GM21447 (cell line): ENCODE data around the gene ACOX3.
"Not testable (repeated sequence)": the region's sequence is repeated elsewhere in the genome, so short reads cannot be mapped to it uniquely, and the experiment has no call there.

Source experiments
- ATAC-seq: cut with Tn5 transposase; IDR thresholded peaks from one replicate; pipeline ENCODE4 v1.9.1; 2021; ENCODE audit not compliant: unreplicated experiment

ACOX3 gene

GRCh38 chr4:8435656-8436121 lies 4.8 kb downstream of the ACOX3 start:
- peak; percentile 62 for ATAC-seq

- ATAC-seq, result no peak
These were observed 6.1 kb downstream of the ACOX3 start for GRCh38 chr4:8434251-8435073.

- no peak for ATAC-seq
These were observed 7.4 kb downstream of the ACOX3 start for GRCh38 chr4:8433136-8433535.

- no peak for ATAC-seq
These were observed 9.0 kb downstream of the ACOX3 start for GRCh38 chr4:8431553-8431952.

- ATAC-seq, result peak; percentile 90
These were observed 12.0 kb downstream of the ACOX3 start for GRCh38 chr4:8428288-8429097.

- peak; percentile 52 for ATAC-seq
These were observed 12.7 kb downstream of the ACOX3 start for GRCh38 chr4:8427761-8428287.

- ATAC-seq, result no peak
These were observed 13.3 kb downstream of the ACOX3 start for GRCh38 chr4:8427262-8427661.

GRCh38 chr4:8422786-8423185 lies 17.7 kb downstream of the ACOX3 start:
- ATAC-seq, result no peak

GRCh38 chr4:8422327-8422726 lies 18.2 kb downstream of the ACOX3 start:
- no peak for ATAC-seq

- not testable (repeated sequence) for ATAC-seq
These were observed 20.4 kb downstream of the ACOX3 start for GRCh38 chr4:8420151-8420550.

GRCh38 chr4:8419222-8420041 lies 21.1 kb downstream of the ACOX3 start:
- peak; percentile 92 for ATAC-seq

GRCh38 chr4:8417071-8417614 lies 23.4 kb downstream of the ACOX3 start:
- no peak for ATAC-seq

GRCh38 chr4:8414377-8414776 lies 26.1 kb downstream of the ACOX3 start:
- no peak for ATAC-seq

- ATAC-seq, result no peak
These were observed 28.2 kb downstream of the ACOX3 start for GRCh38 chr4:8412288-8412687.

GRCh38 chr4:8411351-8412180 lies 29.0 kb downstream of the ACOX3 start:
- no peak for ATAC-seq

GRCh38 chr4:8410641-8411271 lies 29.8 kb downstream of the ACOX3 start:
- no peak for ATAC-seq

GRCh38 chr4:8410066-8410625 lies 30.4 kb downstream of the ACOX3 start:
- ATAC-seq, result no peak

GRCh38 chr4:8409264-8410065 lies 31.1 kb downstream of the ACOX3 start:
- no peak for ATAC-seq
